Testis (tissue), 3 donors: ENCODE measurements around the gene TCHHL1. TPM values are rescaled to one million over a fixed set of nuclear protein-coding genes. Genes with fewer than 3 reads are reported as not detected.

Experiments used
- DNase-seq: peaks from one replicate; pipeline ENCODE4 v3.0.0-alpha.2; 2019
- H3K27ac ChIP-seq, 2 donors: fragments of 200-600 bp; sonication (generic); one replicate each; pipeline ENCODE4 v1.5.1; 2019
- H3K27me3 ChIP-seq: fragments of 200-600 bp; sonication (generic); one replicate; pipeline ENCODE4 v1.5.1; 2019
- H3K36me3 ChIP-seq: fragments of 200-600 bp; sonication (generic); one replicate; pipeline ENCODE4 v1.5.1; 2017; ENCODE audit warnings: low read depth; ENCODE audit errors: missing control alignments
- H3K4me1 ChIP-seq: fragments of 200-600 bp; sonication (generic); one replicate; pipeline ENCODE4 v1.5.1; 2019
- H3K4me3 ChIP-seq, 2 donors: fragments of 200-600 bp; sonication (generic); one replicate each; pipeline ENCODE4 v1.5.1; 2017 to 2019
- H3K9me3 ChIP-seq: fragments of 200-600 bp; sonication (generic); one replicate; pipeline ENCODE4 v1.5.1; 2017
- POLR2A ChIP-seq: fragments of 450-650 bp; IDR thresholded peaks from one replicate; pipeline ENCODE4 v1.6.1; 2017; ENCODE audit warnings: antibody characterized with exemption, mild to moderate bottlenecking, moderate library complexity
- WGBS, 2 donors: methylation state at CpG; one replicate each; pipeline ENCODE4 v1.1.5; 2018; 5-methylcytosine and 5-hydroxymethylcytosine counted together
- intact Hi-C: fragments of 100-400 bp; cut with DNase I; formaldehyde crosslinking; loops from one replicate; pipeline ENCODE4 v1.15.1; 2023; ENCODE audit warnings: low total_unique reads
- polyA plus RNA-seq: library from polyadenylated mRNA; stranded (reverse); fragments of 350-450 nt; fragmentation: Illumina TruSeq; extraction: RNeasy Lipid Tissue Mini Kit (QIAGEN cat#74804); gene quantifications from one replicate; pipeline ENCODE4 v1.2.3, GENCODE V29; 2014; ENCODE audit warnings: low read depth, low replicate concordance; ENCODE audit not compliant: insufficient read depth
- total RNA-seq, 2 donors: library from RNA; depleted of rRNA; stranded (reverse); fragments of >200 nt; gene quantifications; one replicate each; pipeline ENCODE4 v1.2.3, GENCODE V29; 2016
- TF ChIP-seq, protein P1 (sequence below), 3 experiments: fragments of 450-650 bp in 2 of 3; fragments of 200-600 bp in 1 of 3; sonication (generic) in 1 of 3; IDR thresholded peaks; one replicate each; pipeline ENCODE4 v1.5.1; 2016 to 2019; ENCODE audit warnings: antibody characterized with exemption in 3 of 3, mild to moderate bottlenecking in 2 of 3, moderate library complexity in 1 of 3

TCHHL1 gene
- total and polyA plus RNA-seq, 3 donors from 2014 or later: 0.12 TPM; not detected in 2

DNA sequence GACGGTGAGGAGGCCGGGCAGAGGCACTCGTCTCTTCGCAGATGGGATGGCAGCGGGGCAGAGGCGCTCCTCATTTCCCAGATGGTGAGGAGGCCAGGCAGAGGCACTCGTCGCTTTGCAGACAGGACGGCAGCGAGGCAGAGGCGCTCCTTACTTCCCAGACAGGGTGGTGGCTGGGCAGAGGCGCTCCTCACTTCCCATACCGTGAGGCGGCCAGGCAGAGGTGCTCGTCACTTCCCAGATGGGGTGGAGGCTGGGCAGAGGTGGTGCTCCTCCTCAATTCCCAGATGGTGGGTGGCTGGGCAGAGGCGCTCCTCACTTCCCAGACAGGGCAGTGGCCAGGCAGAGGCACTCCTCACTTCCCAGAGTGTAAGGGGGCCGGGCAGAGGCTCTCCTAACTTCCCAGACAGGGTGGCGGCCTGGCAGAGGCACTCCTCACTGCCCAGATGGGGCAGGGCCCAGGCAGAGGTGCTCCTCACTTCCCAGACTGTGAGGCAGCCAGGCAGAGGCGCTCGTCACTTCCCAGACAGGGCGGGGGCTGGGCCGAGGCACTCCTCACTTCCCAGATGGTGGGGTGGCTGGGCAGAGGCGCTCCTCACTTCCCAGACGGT is 9.9 kb downstream of the TCHHL1 start:
- H3K27me3 ChIP-seq: no peaks in the 10 kb centered on the region
- WGBS, 2 donors: 83 to 94% methylated on average over 8 to 24 of the region's 24 CpGs
- H3K4me1 ChIP-seq: no peaks in the 10 kb centered on the region
- TF ChIP-seq, protein P1, sequence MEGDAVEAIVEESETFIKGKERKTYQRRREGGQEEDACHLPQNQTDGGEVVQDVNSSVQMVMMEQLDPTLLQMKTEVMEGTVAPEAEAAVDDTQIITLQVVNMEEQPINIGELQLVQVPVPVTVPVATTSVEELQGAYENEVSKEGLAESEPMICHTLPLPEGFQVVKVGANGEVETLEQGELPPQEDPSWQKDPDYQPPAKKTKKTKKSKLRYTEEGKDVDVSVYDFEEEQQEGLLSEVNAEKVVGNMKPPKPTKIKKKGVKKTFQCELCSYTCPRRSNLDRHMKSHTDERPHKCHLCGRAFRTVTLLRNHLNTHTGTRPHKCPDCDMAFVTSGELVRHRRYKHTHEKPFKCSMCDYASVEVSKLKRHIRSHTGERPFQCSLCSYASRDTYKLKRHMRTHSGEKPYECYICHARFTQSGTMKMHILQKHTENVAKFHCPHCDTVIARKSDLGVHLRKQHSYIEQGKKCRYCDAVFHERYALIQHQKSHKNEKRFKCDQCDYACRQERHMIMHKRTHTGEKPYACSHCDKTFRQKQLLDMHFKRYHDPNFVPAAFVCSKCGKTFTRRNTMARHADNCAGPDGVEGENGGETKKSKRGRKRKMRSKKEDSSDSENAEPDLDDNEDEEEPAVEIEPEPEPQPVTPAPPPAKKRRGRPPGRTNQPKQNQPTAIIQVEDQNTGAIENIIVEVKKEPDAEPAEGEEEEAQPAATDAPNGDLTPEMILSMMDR (IDR thresholded peaks at IDR 0.05): no peak
- no peak for TF ChIP-seq POLR2A
- no peak for DNase-seq
- no peak overlapping the region for H3K27ac ChIP-seq
- no peak overlapping the region for H3K4me3 ChIP-seq
- intact Hi-C loops: no loop called here
- H3K9me3 ChIP-seq: no peaks in the 10 kb centered on the region
- no peaks in the 10 kb centered on the region for H3K36me3 ChIP-seq

DNA sequence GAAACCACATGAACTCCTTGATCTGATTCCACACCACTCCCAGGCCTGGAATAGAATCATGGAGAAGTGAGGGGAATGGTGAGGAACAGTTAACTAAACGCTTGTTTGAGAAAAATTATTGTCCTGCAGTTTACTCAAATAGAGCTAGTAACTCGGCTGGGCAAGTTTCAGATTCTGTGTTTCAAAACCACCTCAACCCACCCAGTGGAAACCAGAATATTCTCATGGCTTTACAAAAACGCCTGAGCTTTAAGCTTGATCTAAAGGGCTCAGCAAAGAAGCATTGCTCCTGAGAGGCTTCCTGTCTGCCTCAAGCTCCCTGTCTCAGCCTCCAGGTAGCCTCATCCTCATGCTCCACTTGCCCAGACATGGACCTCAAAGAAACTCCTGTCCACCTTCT is 16.6 kb downstream of the TCHHL1 start:
- Histone ChIP-seq H3K9me3 (no peaks in the 10 kb centered on the region), H3K27ac (no peak overlapping the region), H3K4me3 (no peak overlapping the region), H3K27me3 (no peaks in the 10 kb centered on the region), H3K4me1 (no peaks in the 10 kb centered on the region), H3K36me3 (no peaks in the 10 kb centered on the region)
- 84 to 89% methylated on average over 3 of the region's 3 CpGs for WGBS, 2 donors
- TF ChIP-seq, protein P1 (IDR thresholded peaks at IDR 0.05): no peak
- no peak for TF ChIP-seq POLR2A
- intact Hi-C loops: no loop called here
- DNase-seq: no peak

DNA sequence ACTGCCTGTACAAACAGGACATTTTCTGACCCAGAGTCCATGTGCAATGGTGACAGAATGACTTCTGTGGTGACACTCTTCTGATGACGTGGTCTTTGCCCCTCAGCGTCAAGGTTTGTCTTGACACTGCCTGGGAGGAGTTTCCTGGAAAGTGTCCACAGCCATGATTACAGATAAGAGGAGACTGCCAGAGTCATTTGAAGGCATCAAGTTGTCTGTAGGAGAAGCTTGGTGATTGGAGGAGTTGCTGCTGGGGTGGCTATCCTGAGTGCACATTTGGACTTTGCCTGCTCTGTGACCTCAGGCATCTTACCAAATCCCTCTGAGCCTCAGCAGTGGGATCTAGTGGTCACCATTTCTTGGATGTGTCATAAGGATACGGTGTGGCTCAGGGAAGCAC is 17.7 kb downstream of the TCHHL1 start:
- H3K36me3 ChIP-seq: no peaks in the 10 kb centered on the region
- WGBS, 2 donors: 71 to 91% methylated on average over 3 of the region's 3 CpGs
- TF ChIP-seq POLR2A: no peak
- TF ChIP-seq, protein P1 (IDR thresholded peaks at IDR 0.05): no peak
- H3K27ac ChIP-seq: no peak overlapping the region
- H3K4me3 ChIP-seq: no peak overlapping the region
- no peaks in the 10 kb centered on the region for H3K27me3 ChIP-seq
- no peak for DNase-seq
- intact Hi-C loops: no loop called here
- H3K9me3 ChIP-seq: no peaks in the 10 kb centered on the region
- H3K4me1 ChIP-seq: no peaks in the 10 kb centered on the region

DNA sequence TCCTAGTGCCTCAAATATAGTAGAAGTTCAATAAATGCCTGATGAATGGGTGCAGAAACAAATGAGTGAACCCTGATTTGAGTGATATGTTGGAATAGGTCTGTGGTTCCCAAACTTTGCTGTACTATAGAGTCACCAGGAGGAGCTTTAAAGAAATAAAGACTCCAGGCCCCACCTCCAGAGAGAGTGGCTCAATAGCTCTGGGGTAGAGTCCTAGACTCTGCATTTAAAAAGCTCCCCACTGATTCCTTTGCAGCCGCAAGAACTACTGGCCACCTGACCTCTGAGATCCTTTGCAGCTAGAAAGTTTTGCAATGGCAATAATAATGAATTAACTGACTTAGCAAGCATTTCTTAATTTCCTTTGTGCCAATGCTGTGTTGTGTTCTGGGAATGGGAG is 20.9 kb downstream of the TCHHL1 start:
- H3K9me3 ChIP-seq: no peaks in the 10 kb centered on the region
- intact Hi-C loops: no loop called here
- H3K36me3 ChIP-seq: no peaks in the 10 kb centered on the region
- TF ChIP-seq POLR2A: no peak
- TF ChIP-seq, protein P1 (IDR thresholded peaks at IDR 0.05): no peak
- 22 to 78% methylated on average over 1 of the region's 1 CpG for WGBS, 2 donors
- no peaks in the 10 kb centered on the region for H3K27me3 ChIP-seq
- H3K4me3 ChIP-seq: no peak overlapping the region
- DNase-seq: no peak
- H3K4me1 ChIP-seq: no peaks in the 10 kb centered on the region
- no peak overlapping the region for H3K27ac ChIP-seq

DNA sequence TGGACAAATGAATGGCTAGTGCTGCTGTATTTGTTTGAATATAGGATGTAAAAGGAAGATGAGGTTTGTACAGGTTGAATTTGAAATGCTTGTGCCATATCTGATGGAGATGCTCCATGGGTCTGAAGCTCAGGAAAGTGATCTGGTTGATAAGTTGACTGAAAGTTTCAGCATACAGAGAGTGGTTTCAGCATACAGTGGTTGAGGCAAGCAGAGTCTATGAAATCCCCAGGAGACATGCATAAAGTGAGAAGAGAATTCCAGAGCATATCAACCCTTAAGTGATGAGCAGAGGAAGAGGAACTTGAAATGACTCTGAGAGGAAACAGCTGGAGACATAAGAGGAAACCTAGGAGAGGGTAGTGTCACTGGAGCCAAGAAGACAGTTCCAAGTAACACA is 21.7 kb downstream of the TCHHL1 start:
- TF ChIP-seq, protein P1 (IDR thresholded peaks at IDR 0.05): no peak
- no peak for TF ChIP-seq POLR2A
- no peak overlapping the region for H3K27ac ChIP-seq
- H3K36me3 ChIP-seq: no peaks in the 10 kb centered on the region
- no peaks in the 10 kb centered on the region for H3K27me3 ChIP-seq
- no peaks in the 10 kb centered on the region for H3K4me1 ChIP-seq
- no peak for DNase-seq
- intact Hi-C loops: no loop called here
- no peak overlapping the region for H3K4me3 ChIP-seq
- H3K9me3 ChIP-seq: no peaks in the 10 kb centered on the region
